Measurements from ENCODE around the gene OR2C1.

DNA sequence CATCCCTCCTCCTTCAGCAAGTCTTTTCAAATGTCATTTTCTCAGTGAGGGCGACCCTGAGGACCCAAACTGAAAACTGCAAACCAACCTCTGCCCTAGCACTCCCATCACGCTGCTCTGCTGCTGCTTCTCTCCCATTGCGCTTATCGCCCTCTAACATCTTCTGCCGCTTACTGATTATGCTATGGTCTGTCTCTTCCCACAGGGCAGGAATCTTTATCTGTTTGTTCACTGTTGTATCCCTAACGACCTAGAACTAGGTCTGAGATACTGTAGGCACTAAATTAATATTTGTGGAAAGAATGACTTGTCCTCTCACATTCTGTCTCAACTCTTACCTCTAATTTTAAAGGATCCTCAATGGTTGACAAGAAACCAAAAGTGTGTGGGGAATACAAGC is 32.6 kb downstream of the OR2C1 start:
- no peak for TF ChIP-seq POLR2AphosphoS5 (IDR thresholded peaks at IDR 0.05)
- TF ChIP-seq, protein P1, sequence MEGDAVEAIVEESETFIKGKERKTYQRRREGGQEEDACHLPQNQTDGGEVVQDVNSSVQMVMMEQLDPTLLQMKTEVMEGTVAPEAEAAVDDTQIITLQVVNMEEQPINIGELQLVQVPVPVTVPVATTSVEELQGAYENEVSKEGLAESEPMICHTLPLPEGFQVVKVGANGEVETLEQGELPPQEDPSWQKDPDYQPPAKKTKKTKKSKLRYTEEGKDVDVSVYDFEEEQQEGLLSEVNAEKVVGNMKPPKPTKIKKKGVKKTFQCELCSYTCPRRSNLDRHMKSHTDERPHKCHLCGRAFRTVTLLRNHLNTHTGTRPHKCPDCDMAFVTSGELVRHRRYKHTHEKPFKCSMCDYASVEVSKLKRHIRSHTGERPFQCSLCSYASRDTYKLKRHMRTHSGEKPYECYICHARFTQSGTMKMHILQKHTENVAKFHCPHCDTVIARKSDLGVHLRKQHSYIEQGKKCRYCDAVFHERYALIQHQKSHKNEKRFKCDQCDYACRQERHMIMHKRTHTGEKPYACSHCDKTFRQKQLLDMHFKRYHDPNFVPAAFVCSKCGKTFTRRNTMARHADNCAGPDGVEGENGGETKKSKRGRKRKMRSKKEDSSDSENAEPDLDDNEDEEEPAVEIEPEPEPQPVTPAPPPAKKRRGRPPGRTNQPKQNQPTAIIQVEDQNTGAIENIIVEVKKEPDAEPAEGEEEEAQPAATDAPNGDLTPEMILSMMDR (IDR thresholded peaks at IDR 0.05): no peak

Measured in transverse colon (tissue), 4 donors.